Stimulated activated CD4-positive, alpha-beta T cell treated with anti-CD3 and anti-CD28 coated beads, TNF-alpha, amount 100 ng/mL, for 1 hour (primary cell): ENCODE measurements around the gene RFX2.
"Not testable (repeated sequence)": the region's sequence is repeated elsewhere in the genome, so short reads cannot be mapped to it uniquely, and the experiment has no call there.

Source experiments
- DNase-seq, 3 donors: peaks; one replicate each; pipeline ENCODE4 v3.0.0-alpha.2; 2020; ENCODE audit warnings: low read depth in 3 of 3, low spot score in 1 of 3

RFX2 gene

GRCh38 chr19:6041991-6042481, 68.3 kb downstream of the RFX2 start:
- no peak for DNase-seq

- no peak for DNase-seq
Measured at GRCh38 chr19:6041071-6041470, 69.2 kb downstream of the RFX2 start.

GRCh38 chr19:6039566-6040225, 70.6 kb downstream of the RFX2 start:
- no peak for DNase-seq

GRCh38 chr19:6038634-6039405, 71.5 kb downstream of the RFX2 start:
- no peak for DNase-seq

- no peak for DNase-seq
Measured at GRCh38 chr19:6035026-6035425, 75.3 kb downstream of the RFX2 start.

- no peak for DNase-seq
Measured at GRCh38 chr19:6034512-6034911, 75.8 kb downstream of the RFX2 start.

GRCh38 chr19:6033744-6034264, 76.5 kb downstream of the RFX2 start:
- no peak for DNase-seq

GRCh38 chr19:6032827-6033226, 77.5 kb downstream of the RFX2 start:
- no peak for DNase-seq

GRCh38 chr19:6032381-6032780, 77.9 kb downstream of the RFX2 start:
- no peak for DNase-seq

GRCh38 chr19:6030214-6030507, 80.1 kb downstream of the RFX2 start:
- no peak for DNase-seq

- DNase-seq: no peak
Measured at GRCh38 chr19:6026390-6027227, 83.7 kb downstream of the RFX2 start.

GRCh38 chr19:6024756-6025155, 85.5 kb downstream of the RFX2 start:
- not testable (repeated sequence) for DNase-seq

- DNase-seq: no peak
Measured at GRCh38 chr19:6023936-6024335, 86.4 kb downstream of the RFX2 start.

- DNase-seq: no peak
Measured at GRCh38 chr19:6023085-6023682, 87.1 kb downstream of the RFX2 start.

GRCh38 chr19:6022570-6023064, 87.7 kb downstream of the RFX2 start:
- no peak for DNase-seq

- DNase-seq: peak; percentile 54 to 58 (median 57)
Measured at GRCh38 chr19:6021878-6022569, 88.3 kb downstream of the RFX2 start.

GRCh38 chr19:6020972-6021805, 89.1 kb downstream of the RFX2 start:
- DNase-seq: no peak

- DNase-seq: no peak
Measured at GRCh38 chr19:6020166-6020882, 90.0 kb downstream of the RFX2 start.

- DNase-seq: no peak
Measured at GRCh38 chr19:6018786-6019185, 91.5 kb downstream of the RFX2 start.
